22Rv1 (cell line): ENCODE data around the gene CCDC174.

Source experiments
- CTCF ChIP-seq: fragments of 450-650 bp; IDR thresholded peaks from 2 replicates; pipeline ENCODE4 v1.5.1; 2017; ENCODE audit warnings: mild to moderate bottlenecking
- ZFX ChIP-seq: fragments of 450-650 bp; IDR thresholded peaks from 2 replicates; pipeline ENCODE4 v1.6.1; 2017; ENCODE audit warnings: antibody characterized with exemption, borderline replicate concordance

GRCh38 chr3:14645453-14645852 is 6.1 kb upstream of the CCDC174 start:
- TF ChIP-seq CTCF (no peak), ZFX (no peak)
